Mucosa of rectum (tissue), 2 donors: ENCODE data around the gene PER2.

ENCODE experiments used
- H3K27ac ChIP-seq, 2 donors: one replicate each; pipeline ENCODE4 v1.7.0; 2013; ENCODE audit warnings: inconsistent platforms in 2 of 2, low read depth in 2 of 2, low read length in 2 of 2
- H3K27me3 ChIP-seq, 2 donors: one replicate each; pipeline ENCODE4 v1.7.0; 2013; ENCODE audit warnings: low read length in 2 of 2; ENCODE audit not compliant: control insufficient read depth in 2 of 2, insufficient read depth in 2 of 2
- H3K36me3 ChIP-seq, 2 donors: one replicate each; pipeline ENCODE4 v1.7.0; 2013; ENCODE audit warnings: low read length in 2 of 2; ENCODE audit not compliant: control insufficient read depth in 2 of 2, insufficient read depth in 2 of 2
- H3K4me1 ChIP-seq, 2 donors: one replicate each; pipeline ENCODE4 v1.7.0; 2013; ENCODE audit warnings: low read length in 2 of 2, mild to moderate bottlenecking in 1 of 2; ENCODE audit not compliant: control insufficient read depth in 2 of 2, insufficient read depth in 2 of 2
- H3K4me3 ChIP-seq, 2 donors: one replicate each; pipeline ENCODE4 v1.7.0; 2013; ENCODE audit warnings: low read length in 2 of 2
- H3K9ac ChIP-seq, 2 donors: one replicate each; pipeline ENCODE4 v1.7.0; 2013; ENCODE audit warnings: low read length in 2 of 2, low read depth in 1 of 2, mild to moderate bottlenecking in 1 of 2
- H3K9me3 ChIP-seq, 2 donors: one replicate each; pipeline ENCODE4 v1.7.0; 2013; ENCODE audit warnings: low read length in 2 of 2; ENCODE audit not compliant: control insufficient read depth in 2 of 2
- donor health status: healthy.
- donor health status: Normal muscosa, but diverticular disease.

The PER2 gene

GRCh38 chr2:238296638-238297457, 8.4 kb upstream of the PER2 start:
- H3K4me1 ChIP-seq: peaks cover 17 to 29% of the 10 kb centered on the region in 2 donors
- H3K36me3 ChIP-seq: no peaks in the 10 kb centered on the region

GRCh38 chr2:238295144-238296112, 7.0 kb upstream of the PER2 start:
- peak overlapping the region; percentile 68 to 70 for H3K27ac ChIP-seq
- H3K36me3 ChIP-seq: no peaks in the 10 kb centered on the region
- no peaks in the 10 kb centered on the region for H3K9me3 ChIP-seq
- H3K9ac ChIP-seq: peak overlapping the region in 1 of 2 donors; percentile 23
- H3K4me1 ChIP-seq: peaks cover 24 to 35% of the 10 kb centered on the region in 2 donors
- peak overlapping the region in 1 of 2 donors; percentile 48 for H3K4me3 ChIP-seq
- no peaks in the 10 kb centered on the region for H3K27me3 ChIP-seq

More at GRCh38 chr2:238296638-238297457, 8.4 kb upstream of the PER2 start:
- H3K9ac ChIP-seq: no peak overlapping the region
- no peaks in the 10 kb centered on the region for H3K27me3 ChIP-seq
- H3K9me3 ChIP-seq: no peaks in the 10 kb centered on the region
- H3K4me3 ChIP-seq: no peak overlapping the region
- no peak overlapping the region for H3K27ac ChIP-seq

GRCh38 chr2:238294393-238295143, 6.2 kb upstream of the PER2 start:
- Histone ChIP-seq H3K9me3 (no peaks in the 10 kb centered on the region), H3K4me3 (peak overlapping the region in 1 of 2 donors; percentile 48), H3K4me1 (peaks cover 25 to 34% of the 10 kb centered on the region in 2 donors), H3K9ac (peak overlapping the region in 1 of 2 donors; percentile 23), H3K27me3 (no peaks in the 10 kb centered on the region), H3K36me3 (no peaks in the 10 kb centered on the region), H3K27ac (peak overlapping the region; percentile 68 to 70)

GRCh38 chr2:238294046-238294392, 5.6 kb upstream of the PER2 start:
- Histone ChIP-seq H3K9ac (no peak overlapping the region), H3K27ac (peak overlapping the region in 1 of 2 donors; percentile 70), H3K27me3 (no peaks in the 10 kb centered on the region), H3K36me3 (no peaks in the 10 kb centered on the region), H3K9me3 (no peaks in the 10 kb centered on the region), H3K4me1 (peaks cover 28 to 36% of the 10 kb centered on the region in 2 donors), H3K4me3 (no peak overlapping the region)

- H3K36me3 ChIP-seq: no peaks in the 10 kb centered on the region
- no peak overlapping the region for H3K9ac ChIP-seq
- peak overlapping the region; percentile 85 to 93 for H3K27ac ChIP-seq
- H3K4me3 ChIP-seq: no peak overlapping the region
- peaks cover 40 to 47% of the 10 kb centered on the region in 2 donors for H3K4me1 ChIP-seq
- H3K9me3 ChIP-seq: no peaks in the 10 kb centered on the region
- no peaks in the 10 kb centered on the region for H3K27me3 ChIP-seq
Observed at GRCh38 chr2:238291550-238292281, 3.3 kb upstream of the PER2 start.

- H3K36me3 ChIP-seq: no peaks in the 10 kb centered on the region
- H3K27me3 ChIP-seq: no peaks in the 10 kb centered on the region
- H3K4me1 ChIP-seq: peaks cover 47 to 55% of the 10 kb centered on the region in 2 donors
- H3K9me3 ChIP-seq: no peaks in the 10 kb centered on the region
- H3K4me3 ChIP-seq: no peak overlapping the region
- peak overlapping the region; percentile 85 to 93 for H3K27ac ChIP-seq
- H3K9ac ChIP-seq: peak overlapping the region; percentile 16 to 32
Observed at GRCh38 chr2:238290715-238291549, 2.5 kb upstream of the PER2 start.

GRCh38 chr2:238290091-238290509, 1.7 kb upstream of the PER2 start:
- peak overlapping the region; percentile 91 to 93 for H3K27ac ChIP-seq

GRCh38 chr2:238289574-238289973, 1.2 kb upstream of the PER2 start:
- H3K9me3 ChIP-seq: no peaks in the 10 kb centered on the region
- H3K4me3 ChIP-seq: peak overlapping the region; percentile 67
- peaks cover 58 to 62% of the 10 kb centered on the region in 2 donors for H3K4me1 ChIP-seq
- H3K27ac ChIP-seq: peak overlapping the region; percentile 91 to 93
- H3K27me3 ChIP-seq: no peaks in the 10 kb centered on the region
- no peaks in the 10 kb centered on the region for H3K36me3 ChIP-seq
- peak overlapping the region; percentile 61 to 97 for H3K9ac ChIP-seq

More at GRCh38 chr2:238290091-238290509, 1.7 kb upstream of the PER2 start:
- peaks cover 53 to 63% of the 10 kb centered on the region in 2 donors for H3K4me1 ChIP-seq
- H3K36me3 ChIP-seq: no peaks in the 10 kb centered on the region
- H3K4me3 ChIP-seq: peak overlapping the region; percentile 10 to 67
- peak overlapping the region; percentile 61 to 97 for H3K9ac ChIP-seq
- no peaks in the 10 kb centered on the region for H3K9me3 ChIP-seq
- H3K27me3 ChIP-seq: no peaks in the 10 kb centered on the region
